ENCODE data around the gene MVB12A.

DNA sequence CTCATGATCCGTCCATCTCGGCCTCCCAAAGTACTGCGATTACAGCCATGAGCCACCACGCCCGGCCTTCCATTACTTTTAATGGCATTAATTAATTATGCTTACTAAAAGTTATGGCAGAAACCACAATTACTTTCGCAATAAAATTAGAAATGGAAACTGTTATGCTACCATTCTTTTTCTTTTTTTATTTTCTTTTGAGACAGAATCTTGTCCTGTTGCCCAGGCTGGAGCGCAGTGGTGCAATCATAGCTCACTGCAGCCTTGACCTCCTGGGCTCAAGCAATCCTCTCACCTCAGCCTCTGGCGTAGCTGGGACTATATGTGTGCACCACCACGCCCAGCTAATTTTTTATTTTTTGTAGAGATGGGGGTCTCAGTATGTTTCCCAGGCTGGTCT, 9.9 kb upstream of the MVB12A start:
- TF ChIP-seq, protein P1, sequence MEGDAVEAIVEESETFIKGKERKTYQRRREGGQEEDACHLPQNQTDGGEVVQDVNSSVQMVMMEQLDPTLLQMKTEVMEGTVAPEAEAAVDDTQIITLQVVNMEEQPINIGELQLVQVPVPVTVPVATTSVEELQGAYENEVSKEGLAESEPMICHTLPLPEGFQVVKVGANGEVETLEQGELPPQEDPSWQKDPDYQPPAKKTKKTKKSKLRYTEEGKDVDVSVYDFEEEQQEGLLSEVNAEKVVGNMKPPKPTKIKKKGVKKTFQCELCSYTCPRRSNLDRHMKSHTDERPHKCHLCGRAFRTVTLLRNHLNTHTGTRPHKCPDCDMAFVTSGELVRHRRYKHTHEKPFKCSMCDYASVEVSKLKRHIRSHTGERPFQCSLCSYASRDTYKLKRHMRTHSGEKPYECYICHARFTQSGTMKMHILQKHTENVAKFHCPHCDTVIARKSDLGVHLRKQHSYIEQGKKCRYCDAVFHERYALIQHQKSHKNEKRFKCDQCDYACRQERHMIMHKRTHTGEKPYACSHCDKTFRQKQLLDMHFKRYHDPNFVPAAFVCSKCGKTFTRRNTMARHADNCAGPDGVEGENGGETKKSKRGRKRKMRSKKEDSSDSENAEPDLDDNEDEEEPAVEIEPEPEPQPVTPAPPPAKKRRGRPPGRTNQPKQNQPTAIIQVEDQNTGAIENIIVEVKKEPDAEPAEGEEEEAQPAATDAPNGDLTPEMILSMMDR (IDR thresholded peaks at IDR 0.05) = no peak
- TF ChIP-seq POLR2A (IDR thresholded peaks at IDR 0.05) = no peak
